ENCODE measurements around the gene CSNK2B.

DNA sequence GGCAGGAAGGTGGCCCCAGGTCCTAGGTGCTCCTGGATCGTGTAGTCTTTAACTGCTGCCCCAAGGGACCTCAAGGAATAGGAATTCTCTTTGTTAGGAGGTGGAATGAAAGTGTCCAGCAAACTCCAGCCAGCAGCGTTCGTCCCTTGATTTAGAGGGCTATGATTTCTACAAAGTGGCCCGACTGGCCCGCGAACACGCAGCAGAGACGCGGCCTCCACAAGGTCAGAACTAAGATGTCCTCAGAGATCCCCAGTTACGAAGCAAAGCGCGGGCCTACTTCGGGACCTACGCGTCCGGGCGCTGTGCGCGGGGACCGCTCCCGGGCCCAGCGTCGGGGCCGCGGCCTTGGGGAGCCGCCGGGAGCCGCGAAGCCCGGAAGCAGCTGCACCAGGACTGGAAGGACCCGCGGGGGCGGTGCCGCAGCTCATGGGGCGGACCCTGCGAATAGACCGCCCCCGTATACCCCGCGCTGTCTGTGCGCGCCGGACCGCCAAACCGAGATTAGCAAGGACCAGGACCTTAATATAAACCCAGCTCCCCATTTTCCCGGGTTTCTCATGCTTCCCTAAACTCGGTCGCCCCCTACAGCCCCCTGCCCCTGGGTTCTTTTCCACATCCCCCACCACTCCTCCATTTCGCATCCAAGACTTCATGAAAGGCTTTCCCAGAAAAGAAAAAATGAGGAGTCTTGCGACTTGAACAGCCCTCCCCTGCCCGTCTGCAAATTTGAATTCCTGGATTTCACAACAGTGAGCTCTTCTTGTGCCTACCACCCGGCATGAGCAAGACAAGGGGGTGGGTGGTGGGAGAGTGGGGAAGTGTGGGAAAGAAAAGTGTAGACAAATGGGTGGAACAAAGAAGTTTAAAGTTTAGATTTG is 5.3 kb upstream of the CSNK2B start, which contains the start of gene C6orf47:
- TF ChIP-seq YY1 (IDR thresholded peaks at IDR 0.05; ENCODE audit: insufficient read depth, insufficient read length) = no peak
- TF ChIP-seq SUZ12 (IDR thresholded peaks at IDR 0.05; ENCODE audit: extremely low read depth, insufficient read depth, insufficient read length) = no peak
- no peak for TF ChIP-seq ZNF274 (IDR thresholded peaks at IDR 0.05; ENCODE audit: low read depth, low read length)
